ENCODE measurements around the gene NR2F1-AS1. TPM values are rescaled to one million over a fixed set of nuclear protein-coding genes. Genes with fewer than 3 reads are reported as not detected.

The NR2F1-AS1 gene
- total and polyA plus RNA-seq, 4 donors: 2.0 to 4.0 (median 2.1) TPM

DNA sequence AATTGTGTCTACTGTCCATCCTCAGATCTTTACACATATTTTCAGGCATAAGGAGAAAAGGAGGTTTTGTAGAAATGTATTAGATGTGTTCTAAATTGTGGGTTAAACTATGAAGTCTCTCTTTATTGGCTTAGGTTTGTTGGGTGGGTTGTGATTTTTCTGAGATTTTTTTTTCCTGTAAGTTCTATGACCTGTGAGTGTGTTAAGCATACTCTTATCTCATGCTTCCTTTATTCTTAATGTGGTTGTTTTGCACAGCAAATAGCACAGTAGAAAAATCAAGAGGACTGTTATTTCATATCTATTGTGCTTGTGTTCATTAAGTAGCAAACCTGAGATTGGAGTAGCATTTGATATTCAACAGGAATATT is 25.3 kb upstream of the NR2F1-AS1 start:
- Histone ChIP-seq H3K4me1 (ENCODE audit: control insufficient read depth in 4 of 4, insufficient read depth in 4 of 4, low read length in 3 of 4) (peaks cover 4 to 10% (median 8%) of the 10 kb centered on the region in 4 donors), H3K4me3 (ENCODE audit: low read depth in 1 of 3, low read length in 3 of 3) (no peak overlapping the region), H3K27ac (ENCODE audit: low read depth in 1 of 2, low read length in 2 of 2) (no peak overlapping the region), H3K36me3 (ENCODE audit: control insufficient read depth in 4 of 4, insufficient read depth in 3 of 4, low read depth in 1 of 4, low read length in 3 of 4) (no peaks in the 10 kb centered on the region), H3K9me3 (ENCODE audit: control insufficient read depth in 4 of 4, low read length in 3 of 4) (peaks cover 0 to 1% (median 0%) of the 10 kb centered on the region in 4 donors), H3K9ac (ENCODE audit: low read depth in 1 of 2, low read length in 2 of 2) (no peak overlapping the region), H3K27me3 (ENCODE audit: control insufficient read depth in 4 of 4, insufficient read depth in 4 of 4, low read length in 3 of 4) (peaks cover 3 to 44% (median 18%) of the 10 kb centered on the region in 4 donors)
- no peak for TF ChIP-seq TAF1 (conservative IDR thresholded peaks at IDR 0.05)
- TF ChIP-seq YY1 (IDR thresholded peaks at IDR 0.05): no peak
- TF ChIP-seq RAD21 (IDR thresholded peaks at IDR 0.05): no peak
- no peak for TF ChIP-seq EGR1 (IDR thresholded peaks at IDR 0.05; ENCODE audit: low read depth in 2 of 2)
- no peak for TF ChIP-seq HNF4A (conservative IDR thresholded peaks at IDR 0.05)
- no peak for TF ChIP-seq HNF4G (IDR thresholded peaks at IDR 0.05)
- TF ChIP-seq RXRA (IDR thresholded peaks at IDR 0.05): no peak
- TF ChIP-seq, protein P1, sequence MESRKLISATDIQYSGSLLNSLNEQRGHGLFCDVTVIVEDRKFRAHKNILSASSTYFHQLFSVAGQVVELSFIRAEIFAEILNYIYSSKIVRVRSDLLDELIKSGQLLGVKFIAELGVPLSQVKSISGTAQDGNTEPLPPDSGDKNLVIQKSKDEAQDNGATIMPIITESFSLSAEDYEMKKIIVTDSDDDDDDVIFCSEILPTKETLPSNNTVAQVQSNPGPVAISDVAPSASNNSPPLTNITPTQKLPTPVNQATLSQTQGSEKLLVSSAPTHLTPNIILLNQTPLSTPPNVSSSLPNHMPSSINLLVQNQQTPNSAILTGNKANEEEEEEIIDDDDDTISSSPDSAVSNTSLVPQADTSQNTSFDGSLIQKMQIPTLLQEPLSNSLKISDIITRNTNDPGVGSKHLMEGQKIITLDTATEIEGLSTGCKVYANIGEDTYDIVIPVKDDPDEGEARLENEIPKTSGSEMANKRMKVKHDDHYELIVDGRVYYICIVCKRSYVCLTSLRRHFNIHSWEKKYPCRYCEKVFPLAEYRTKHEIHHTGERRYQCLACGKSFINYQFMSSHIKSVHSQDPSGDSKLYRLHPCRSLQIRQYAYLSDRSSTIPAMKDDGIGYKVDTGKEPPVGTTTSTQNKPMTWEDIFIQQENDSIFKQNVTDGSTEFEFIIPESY (IDR thresholded peaks at IDR 0.05): no peak
- TF ChIP-seq, protein P2, sequence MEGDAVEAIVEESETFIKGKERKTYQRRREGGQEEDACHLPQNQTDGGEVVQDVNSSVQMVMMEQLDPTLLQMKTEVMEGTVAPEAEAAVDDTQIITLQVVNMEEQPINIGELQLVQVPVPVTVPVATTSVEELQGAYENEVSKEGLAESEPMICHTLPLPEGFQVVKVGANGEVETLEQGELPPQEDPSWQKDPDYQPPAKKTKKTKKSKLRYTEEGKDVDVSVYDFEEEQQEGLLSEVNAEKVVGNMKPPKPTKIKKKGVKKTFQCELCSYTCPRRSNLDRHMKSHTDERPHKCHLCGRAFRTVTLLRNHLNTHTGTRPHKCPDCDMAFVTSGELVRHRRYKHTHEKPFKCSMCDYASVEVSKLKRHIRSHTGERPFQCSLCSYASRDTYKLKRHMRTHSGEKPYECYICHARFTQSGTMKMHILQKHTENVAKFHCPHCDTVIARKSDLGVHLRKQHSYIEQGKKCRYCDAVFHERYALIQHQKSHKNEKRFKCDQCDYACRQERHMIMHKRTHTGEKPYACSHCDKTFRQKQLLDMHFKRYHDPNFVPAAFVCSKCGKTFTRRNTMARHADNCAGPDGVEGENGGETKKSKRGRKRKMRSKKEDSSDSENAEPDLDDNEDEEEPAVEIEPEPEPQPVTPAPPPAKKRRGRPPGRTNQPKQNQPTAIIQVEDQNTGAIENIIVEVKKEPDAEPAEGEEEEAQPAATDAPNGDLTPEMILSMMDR (IDR thresholded peaks at IDR 0.05; ENCODE audit: low read depth, low read length, missing input control): no peak
- TF ChIP-seq GABPA (IDR thresholded peaks at IDR 0.05 in 1 of 2, conservative IDR thresholded peaks at IDR 0.05 in 1 of 2): no peak
- no peak for TF ChIP-seq MAX (IDR thresholded peaks at IDR 0.05)
- TF ChIP-seq FOXA1 (IDR thresholded peaks at IDR 0.05): no peak
- TF ChIP-seq JUND (IDR thresholded peaks at IDR 0.05): no peak
- TF ChIP-seq REST (IDR thresholded peaks at IDR 0.05): no peak
- DNase-seq (ENCODE audit: low spot score): no peak

DNA sequence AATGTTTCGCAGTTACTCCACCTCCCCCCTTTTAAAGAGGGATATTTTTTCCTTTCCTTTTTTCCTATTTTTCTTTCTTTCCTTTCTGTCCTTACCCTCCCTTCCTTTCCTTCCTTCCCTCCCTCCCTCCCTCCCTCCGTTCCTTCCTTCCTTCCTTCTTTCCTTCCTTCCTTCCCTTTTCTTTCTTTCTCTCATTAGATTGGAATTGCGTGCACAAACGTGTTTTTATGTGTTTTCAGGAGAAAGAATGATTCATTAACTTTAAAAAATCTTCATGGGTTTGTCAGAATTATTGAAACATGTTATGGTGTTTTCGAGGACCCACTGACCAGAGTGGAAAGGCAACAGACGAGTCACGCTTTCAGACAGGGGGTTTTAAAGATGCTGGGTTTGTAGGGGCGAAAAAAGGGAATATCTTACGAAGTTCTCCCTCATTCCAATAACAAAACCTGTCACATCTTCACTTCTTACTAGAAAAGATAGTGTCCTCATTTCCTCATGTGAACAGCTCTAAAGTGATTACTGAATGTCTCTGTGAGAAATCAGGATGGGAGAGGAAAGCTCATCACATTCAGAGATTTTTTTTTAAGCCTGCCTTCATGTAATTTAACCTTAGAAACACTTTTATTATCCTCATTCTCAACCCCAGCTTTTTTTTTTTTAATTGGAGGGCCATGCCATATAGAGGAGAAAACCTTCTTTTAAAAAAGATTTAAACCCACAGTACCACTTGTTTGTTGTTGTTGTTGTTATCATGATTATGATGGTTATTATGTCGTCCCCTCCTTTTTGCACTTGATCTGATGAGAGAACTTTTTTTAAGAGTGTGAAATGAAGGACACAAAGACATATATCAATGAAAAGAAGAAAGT is 23.9 kb upstream of the NR2F1-AS1 start:
- Histone ChIP-seq H3K27ac (ENCODE audit: low read depth in 1 of 2, low read length in 2 of 2) (no peak overlapping the region), H3K36me3 (ENCODE audit: control insufficient read depth in 4 of 4, insufficient read depth in 3 of 4, low read depth in 1 of 4, low read length in 3 of 4) (no peaks in the 10 kb centered on the region), H3K27me3 (ENCODE audit: control insufficient read depth in 4 of 4, insufficient read depth in 4 of 4, low read length in 3 of 4) (peaks cover 0 to 37% (median 18%) of the 10 kb centered on the region in 4 donors), H3K4me3 (ENCODE audit: low read depth in 1 of 3, low read length in 3 of 3) (no peak overlapping the region), H3K9ac (ENCODE audit: low read depth in 1 of 2, low read length in 2 of 2) (no peak overlapping the region), H3K9me3 (ENCODE audit: control insufficient read depth in 4 of 4, low read length in 3 of 4) (peaks cover 0 to 1% (median 0%) of the 10 kb centered on the region in 4 donors), H3K4me1 (ENCODE audit: control insufficient read depth in 4 of 4, insufficient read depth in 4 of 4, low read length in 3 of 4) (peaks cover 4 to 10% (median 8%) of the 10 kb centered on the region in 4 donors)
- WGBS: 34% methylated on average over 10 of the region's 10 CpGs
- DNase-seq (ENCODE audit: low spot score): no peak
- TF ChIP-seq HNF4A (conservative IDR thresholded peaks at IDR 0.05): no peak
- TF ChIP-seq MAX (IDR thresholded peaks at IDR 0.05): no peak
- TF ChIP-seq RXRA (IDR thresholded peaks at IDR 0.05): no peak
